HUES6 (cell line): ENCODE results near the gene GPR152.

Experiments
- H3K27ac ChIP-seq: 2 replicates; pipeline ENCODE4 v1.7.0; 2013; ENCODE audit warnings: low read depth, mild to moderate bottlenecking, low read length, inconsistent platforms
- H3K27me3 ChIP-seq: 2 replicates; pipeline ENCODE4 v1.6.1; 2013; ENCODE audit warnings: low read length; ENCODE audit not compliant: control insufficient read depth, insufficient read depth
- H3K36me3 ChIP-seq: 2 replicates; pipeline ENCODE4 v1.6.1; 2013; ENCODE audit warnings: low read length; ENCODE audit not compliant: control insufficient read depth, insufficient read depth
- H3K4me1 ChIP-seq: 2 replicates; pipeline ENCODE4 v1.6.1; 2013; ENCODE audit warnings: low read length; ENCODE audit not compliant: control insufficient read depth, insufficient read depth
- H3K4me3 ChIP-seq: 2 replicates; pipeline ENCODE4 v1.5.1; 2013; ENCODE audit warnings: low read depth, low read length
- H3K9ac ChIP-seq: one replicate; pipeline ENCODE4 v1.6.1; 2013; ENCODE audit warnings: mild to moderate bottlenecking, low read length
- H3K9me3 ChIP-seq: 2 replicates; pipeline ENCODE4 v1.6.1; 2013; ENCODE audit warnings: low read depth, low read length; ENCODE audit not compliant: control insufficient read depth, insufficient read depth

The GPR152 gene

DNA sequence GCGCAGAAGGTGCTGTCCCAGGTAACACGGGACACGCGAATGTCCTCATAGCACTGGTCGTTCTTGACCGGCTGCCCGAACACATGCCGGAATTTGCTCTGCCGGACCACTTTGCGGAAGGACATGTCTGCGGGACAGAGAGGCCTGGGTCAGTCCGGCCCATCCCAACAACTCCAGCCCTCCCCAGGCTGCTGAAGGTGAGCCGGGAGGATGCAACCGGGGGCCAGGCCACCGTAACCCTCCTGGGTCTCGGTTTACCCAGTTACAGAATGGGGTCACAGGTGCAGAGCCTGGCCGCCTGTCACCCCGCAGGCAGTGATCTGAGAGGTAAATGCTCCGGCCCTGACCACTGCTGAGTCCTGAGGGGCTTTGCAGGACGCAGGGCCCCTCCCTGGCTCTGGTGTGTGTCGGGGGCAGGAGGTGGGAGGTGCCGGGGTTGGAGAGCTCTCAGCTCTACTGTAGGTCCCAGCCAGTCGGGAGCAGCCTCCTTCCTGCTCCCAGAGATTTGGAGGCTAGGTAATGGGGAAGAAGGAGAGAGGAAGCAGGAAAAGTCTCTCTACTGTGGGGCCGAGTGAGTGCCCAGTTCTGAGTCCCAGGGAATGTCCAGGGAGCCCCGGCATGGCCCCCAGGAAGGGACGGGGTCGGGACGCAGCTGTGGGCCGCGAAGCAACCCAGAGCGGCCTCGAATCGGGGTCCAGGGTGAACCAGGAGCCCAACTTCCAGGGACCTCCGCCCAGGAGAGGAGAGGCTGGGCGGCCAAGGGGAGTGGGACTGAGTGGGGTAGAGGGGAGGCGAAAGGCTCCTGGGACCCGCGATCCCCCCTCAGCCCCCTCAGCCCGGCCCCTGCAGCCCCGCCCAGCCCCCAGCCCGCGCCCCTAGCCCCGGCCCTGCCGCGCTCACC is 9.8 kb downstream of the GPR152 start:
- H3K27ac ChIP-seq, result peak overlapping the region; percentile 73; the same call in 1 of the 2 replicates
- peaks cover 2% of the 10 kb centered on the region for H3K4me1 ChIP-seq
- H3K9me3 ChIP-seq, result no peaks in the 10 kb centered on the region
- peak overlapping the region; percentile 95 for H3K9ac ChIP-seq
- peaks cover 36% of the 10 kb centered on the region for H3K36me3 ChIP-seq
- H3K27me3 ChIP-seq, result no peaks in the 10 kb centered on the region; the same call in 1 of the 2 replicates
- H3K4me3 ChIP-seq, result peak overlapping the region; percentile 90

- Histone ChIP-seq H3K4me3 (peak overlapping the region; percentile 90; the same call in 1 of the 2 replicates), H3K27ac (no peak overlapping the region), H3K36me3 (peaks cover 40% of the 10 kb centered on the region), H3K4me1 (peaks cover 10% of the 10 kb centered on the region), H3K9ac (peak overlapping the region; percentile 95), H3K27me3 (no peaks in the 10 kb centered on the region; the same call in 1 of the 2 replicates), H3K9me3 (no peaks in the 10 kb centered on the region)
Observed at GRCh38 chr11:67441731-67442351, 10.7 kb downstream of the GPR152 start.

DNA sequence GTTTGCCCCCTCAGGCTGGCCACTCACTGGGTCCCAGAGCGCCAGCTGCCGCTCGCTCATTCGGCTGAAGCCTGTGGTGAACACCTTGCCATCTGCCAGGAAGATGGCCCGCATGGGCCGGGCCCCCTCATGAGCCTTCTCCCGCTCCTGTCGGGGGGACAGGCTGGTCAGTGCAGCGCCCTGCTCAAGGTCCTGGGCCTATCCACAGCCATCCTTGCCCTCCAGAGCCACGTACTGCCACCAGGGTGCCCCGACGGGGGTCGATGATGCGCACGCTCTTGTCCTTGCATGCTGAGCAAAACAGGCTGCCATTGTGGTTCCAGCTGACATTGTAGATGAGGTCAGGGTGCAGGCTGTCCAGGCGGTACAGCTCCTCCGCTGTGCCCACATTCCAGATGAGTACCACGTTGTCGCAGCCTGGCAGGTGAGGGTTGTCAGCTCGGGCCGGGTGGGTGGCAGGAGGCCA is 11.4 kb downstream of the GPR152 start:
- Histone ChIP-seq H3K4me1 (peaks cover 15% of the 10 kb centered on the region), H3K36me3 (peaks cover 40% of the 10 kb centered on the region), H3K9ac (no peak overlapping the region)

DNA sequence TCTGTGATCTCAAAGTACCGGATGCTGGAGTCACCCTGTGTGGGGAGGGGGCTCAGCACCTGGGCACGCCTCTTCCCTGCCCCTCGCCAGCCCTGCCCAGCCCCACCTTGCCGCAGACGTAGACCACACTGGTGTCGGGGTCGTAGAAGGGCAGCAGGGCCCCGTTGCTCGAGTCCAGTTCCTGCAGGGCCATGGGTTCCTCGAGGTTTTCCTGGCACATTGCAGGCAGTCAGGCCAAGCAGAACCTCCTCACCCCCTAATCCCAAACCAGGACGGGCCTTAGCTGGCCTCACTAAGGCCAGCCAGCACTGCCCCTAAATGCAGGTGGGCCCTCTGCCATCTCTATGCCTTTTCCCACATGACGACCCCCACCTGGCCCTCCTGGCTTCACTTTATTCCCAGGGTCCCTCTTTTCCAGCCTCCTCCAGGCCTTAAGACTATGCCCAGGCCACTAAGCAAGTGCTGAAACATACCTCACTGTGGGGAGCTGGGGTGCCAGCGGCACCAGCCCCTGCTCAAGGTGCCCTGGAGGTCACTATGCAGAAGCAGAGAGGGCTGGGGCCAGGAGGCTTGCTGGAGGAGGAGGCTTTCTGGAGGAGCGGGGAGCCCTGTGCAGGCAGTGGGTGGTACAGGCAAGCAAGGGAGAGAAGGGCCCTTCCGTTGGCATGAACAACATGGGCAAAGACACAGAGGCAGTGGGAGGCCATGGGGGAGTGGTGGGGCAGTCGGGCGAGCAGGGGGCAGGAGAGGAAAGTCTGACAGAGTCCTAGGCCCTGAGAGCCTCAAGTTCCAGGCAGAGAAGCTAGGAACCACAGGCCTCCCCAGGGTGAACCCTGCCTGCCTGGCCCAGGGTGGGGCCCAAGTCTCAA is 12.1 kb downstream of the GPR152 start:
- H3K9ac ChIP-seq, result no peak overlapping the region
- H3K9me3 ChIP-seq, result no peaks in the 10 kb centered on the region
- H3K27ac ChIP-seq, result no peak overlapping the region
- peaks cover 21% of the 10 kb centered on the region for H3K4me1 ChIP-seq
- peaks cover 44% of the 10 kb centered on the region for H3K36me3 ChIP-seq
- H3K4me3 ChIP-seq, result no peak overlapping the region
- H3K27me3 ChIP-seq, result no peaks in the 10 kb centered on the region

More for the DNA sequence above, 11.4 kb downstream of the GPR152 start:
- H3K27me3 ChIP-seq, result no peaks in the 10 kb centered on the region; the same call in 1 of the 2 replicates
- no peak overlapping the region for H3K4me3 ChIP-seq
- no peak overlapping the region for H3K27ac ChIP-seq
- H3K9me3 ChIP-seq, result no peaks in the 10 kb centered on the region

- Histone ChIP-seq H3K27ac (no peak overlapping the region), H3K4me1 (peaks cover 25% of the 10 kb centered on the region), H3K36me3 (peaks cover 52% of the 10 kb centered on the region), H3K27me3 (no peaks in the 10 kb centered on the region), H3K9me3 (no peaks in the 10 kb centered on the region), H3K4me3 (no peak overlapping the region), H3K9ac (no peak overlapping the region)
Observed at GRCh38 chr11:67439321-67440228, 13.0 kb downstream of the GPR152 start.

DNA sequence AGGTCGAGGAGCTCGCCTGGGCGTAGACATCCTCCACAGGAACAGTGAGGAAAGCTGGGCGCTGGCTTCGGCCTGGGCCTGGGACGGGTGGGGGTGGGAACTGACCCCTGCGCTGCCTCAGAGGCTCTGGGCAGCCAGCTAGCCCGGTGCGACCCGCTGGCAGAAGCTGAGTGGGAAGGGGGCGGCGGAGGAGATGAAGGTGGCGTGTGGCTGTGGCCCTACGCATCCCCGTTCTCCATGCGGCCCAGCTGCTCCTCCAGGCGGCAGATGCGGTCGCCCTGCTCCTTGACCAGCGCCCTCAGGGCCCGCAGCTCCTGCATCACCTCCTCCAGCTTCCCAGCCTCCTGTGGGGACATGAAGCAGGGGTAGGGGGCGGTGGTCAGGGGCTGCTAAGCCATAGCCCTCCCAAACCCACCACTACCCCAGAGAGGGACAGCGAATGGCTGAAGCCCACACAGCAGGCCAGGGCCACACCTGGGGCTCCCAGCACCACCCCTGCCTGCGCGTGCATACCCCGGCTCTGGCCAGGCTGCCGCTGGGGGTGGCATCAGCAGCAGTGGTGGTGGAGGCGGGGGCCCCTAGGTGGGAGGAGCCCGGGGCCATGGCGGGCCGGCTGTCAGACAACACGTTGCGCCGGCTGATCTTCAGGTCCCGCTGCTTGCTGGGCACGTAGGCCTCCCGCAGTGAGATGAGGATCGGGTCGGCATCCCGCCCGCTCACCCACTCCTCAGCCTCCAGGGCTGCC is 14.2 kb downstream of the GPR152 start:
- Histone ChIP-seq H3K9me3 (no peaks in the 10 kb centered on the region), H3K4me1 (peaks cover 25% of the 10 kb centered on the region), H3K27ac (no peak overlapping the region), H3K4me3 (no peak overlapping the region), H3K36me3 (peaks cover 64% of the 10 kb centered on the region), H3K9ac (peak overlapping the region; percentile 70), H3K27me3 (no peaks in the 10 kb centered on the region)

GRCh38 chr11:67437809-67438157 is 14.7 kb downstream of the GPR152 start:
- Histone ChIP-seq H3K4me3 (no peak overlapping the region), H3K4me1 (peaks cover 25% of the 10 kb centered on the region), H3K27me3 (no peaks in the 10 kb centered on the region), H3K9me3 (no peaks in the 10 kb centered on the region), H3K36me3 (peaks cover 70% of the 10 kb centered on the region), H3K9ac (peak overlapping the region; percentile 70), H3K27ac (peak overlapping the region; percentile 88)

GRCh38 chr11:67437082-67437808 is 15.3 kb downstream of the GPR152 start, which contains the start of gene PTPRCAP:
TSS of gene PTPRCAP (minus strand) at chr11:67437682. CDS start at chr11:67437619, 63 bp downstream.
- Histone ChIP-seq H3K4me1 (peaks cover 25% of the 10 kb centered on the region), H3K4me3 (0 out of 2 replicates have a peak within 1 kb of the TSS, but pooled peaks have one; percentile 4), H3K27me3 (no peaks in the 10 kb centered on the region), H3K27ac (peak within 1 kb of the TSS; percentile 88), H3K36me3 (peaks cover 75% of the 10 kb centered on the region), H3K9me3 (no peaks in the 10 kb centered on the region), H3K9ac (peak within 1 kb of the TSS; percentile 70)

- Histone ChIP-seq H3K27ac (peak overlapping the region; percentile 88), H3K4me3 (0 out of 2 replicates have a peak overlapping the region, but pooled peaks have one; percentile 4), H3K36me3 (peaks cover 76% of the 10 kb centered on the region), H3K9ac (peak overlapping the region; percentile 77), H3K9me3 (no peaks in the 10 kb centered on the region), H3K27me3 (no peaks in the 10 kb centered on the region), H3K4me1 (peaks cover 25% of the 10 kb centered on the region)
Observed at GRCh38 chr11:67436459-67437081, 16.0 kb downstream of the GPR152 start.
